HG03135 (cell line): ENCODE data around the gene PIGO.

Experiments
- ATAC-seq: cut with Tn5 transposase; IDR thresholded peaks from one replicate; pipeline ENCODE4 v1.9.1; 2021; ENCODE audit warnings: mild to moderate bottlenecking, moderate library complexity; ENCODE audit not compliant: unreplicated experiment

PIGO gene

GRCh38 chr9:35107297-35108290 is 11.2 kb upstream of the PIGO start:
- no peak for ATAC-seq

- no peak for ATAC-seq
Measured at GRCh38 chr9:35106343-35106730, 9.9 kb upstream of the PIGO start.

GRCh38 chr9:35105571-35106342 is 9.4 kb upstream of the PIGO start:
- ATAC-seq: no peak

- ATAC-seq: no peak
Measured at GRCh38 chr9:35105126-35105525, 8.7 kb upstream of the PIGO start.

- ATAC-seq: no peak
Measured at GRCh38 chr9:35104586-35104985, 8.2 kb upstream of the PIGO start.

GRCh38 chr9:35103660-35104191 is 7.3 kb upstream of the PIGO start:
- ATAC-seq: no peak

- ATAC-seq: peak; percentile 89
Measured at GRCh38 chr9:35102769-35103659, 6.6 kb upstream of the PIGO start, which contains the start of gene STOML2. TSS of gene STOML2 (minus strand) at chr9:35103131. CDS start at chr9:35103094, 37 bp downstream.

GRCh38 chr9:35102465-35102768 is 6.0 kb upstream of the PIGO start:
- ATAC-seq: peak; percentile 3

GRCh38 chr9:35097573-35097972 is 1.2 kb upstream of the PIGO start:
- no peak for ATAC-seq

GRCh38 chr9:35091536-35091935 is 4.9 kb downstream of the PIGO start:
- no peak for ATAC-seq

- no peak for ATAC-seq
Measured at GRCh38 chr9:35089434-35089833, 7.0 kb downstream of the PIGO start.

GRCh38 chr9:35085078-35085477 is 11.3 kb downstream of the PIGO start:
- no peak for ATAC-seq

GRCh38 chr9:35079426-35080341 is 16.7 kb downstream of the PIGO start, which contains the start of gene FANCG:
TSS of gene FANCG (minus strand) at chr9:35079942. CDS start at chr9:35079524, 418 bp downstream.
- ATAC-seq: peak; percentile 80

GRCh38 chr9:35079041-35079425 is 17.4 kb downstream of the PIGO start:
- no peak for ATAC-seq

- no peak for ATAC-seq
Measured at GRCh38 chr9:35078066-35078465, 18.3 kb downstream of the PIGO start.

GRCh38 chr9:35076848-35077247 is 19.5 kb downstream of the PIGO start:
- ATAC-seq: no peak

GRCh38 chr9:35075358-35075757 is 21.0 kb downstream of the PIGO start:
- ATAC-seq: no peak

- ATAC-seq: no peak
Measured at GRCh38 chr9:35074791-35075190, 21.6 kb downstream of the PIGO start.

GRCh38 chr9:35074141-35074540 is 22.2 kb downstream of the PIGO start:
- ATAC-seq: no peak

- ATAC-seq: no peak
Measured at GRCh38 chr9:35073279-35073612, 23.1 kb downstream of the PIGO start.
